ENCODE results near the gene MAP3K5.
"Not testable (repeated sequence)": the region's sequence is repeated elsewhere in the genome, so short reads cannot be mapped to it uniquely, and the experiment has no call there.

MAP3K5 gene
- 95.4 to 96.3 reads per million in 2 donors for total RNA-seq

- DNase-seq = peak; percentile 87 to 93 (median 91)
These were observed at the start of gene MAP3K5 for GRCh38 chr6:136792410-136793262. Gene MAP3K5 (minus strand): TSS chr6:136792477. CDS start chr6:136792157, 320 bp downstream.

DNA sequence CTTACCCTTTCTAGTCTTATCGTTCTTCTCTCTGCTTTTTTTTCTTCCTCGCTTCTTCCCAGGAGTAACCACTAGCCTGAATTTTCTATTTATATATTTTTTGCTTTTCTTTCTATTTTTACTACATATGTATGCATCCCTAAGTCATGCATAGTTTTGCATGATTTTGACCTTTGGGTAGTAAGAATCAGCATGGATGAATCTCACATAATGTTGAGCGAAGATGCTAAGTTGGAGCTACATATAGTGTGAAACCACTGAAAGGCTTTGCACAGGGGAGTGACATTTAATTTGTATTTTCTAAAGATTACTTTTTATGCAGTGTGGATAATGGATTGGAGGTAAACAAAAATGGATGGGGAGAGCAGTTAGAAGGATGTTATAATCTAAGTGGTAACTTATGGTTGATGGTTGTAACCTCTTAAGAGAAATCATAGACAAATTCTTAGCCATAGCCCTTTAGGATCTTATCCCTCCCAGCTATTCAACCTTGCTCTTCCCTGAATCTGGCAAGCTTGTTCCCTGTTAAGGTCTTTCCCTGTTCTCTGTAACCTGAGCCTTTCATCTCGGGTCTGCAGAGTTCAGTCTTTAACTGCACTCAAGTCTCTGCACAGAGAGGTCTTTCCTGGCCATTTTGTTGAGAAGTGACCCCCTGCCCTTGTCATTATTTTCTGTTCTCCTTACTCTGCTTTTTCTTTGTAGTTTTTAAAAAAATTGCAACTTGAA is 48.2 kb upstream of the MAP3K5 start:
- DNase-seq = no peak

- peak in 1 of 5 experiments; percentile 9 for DNase-seq
These were observed 39.7 kb upstream of the MAP3K5 start for GRCh38 chr6:136831873-136832562.

GRCh38 chr6:136826216-136826615 is 33.9 kb upstream of the MAP3K5 start:
- no peak for DNase-seq

DNA sequence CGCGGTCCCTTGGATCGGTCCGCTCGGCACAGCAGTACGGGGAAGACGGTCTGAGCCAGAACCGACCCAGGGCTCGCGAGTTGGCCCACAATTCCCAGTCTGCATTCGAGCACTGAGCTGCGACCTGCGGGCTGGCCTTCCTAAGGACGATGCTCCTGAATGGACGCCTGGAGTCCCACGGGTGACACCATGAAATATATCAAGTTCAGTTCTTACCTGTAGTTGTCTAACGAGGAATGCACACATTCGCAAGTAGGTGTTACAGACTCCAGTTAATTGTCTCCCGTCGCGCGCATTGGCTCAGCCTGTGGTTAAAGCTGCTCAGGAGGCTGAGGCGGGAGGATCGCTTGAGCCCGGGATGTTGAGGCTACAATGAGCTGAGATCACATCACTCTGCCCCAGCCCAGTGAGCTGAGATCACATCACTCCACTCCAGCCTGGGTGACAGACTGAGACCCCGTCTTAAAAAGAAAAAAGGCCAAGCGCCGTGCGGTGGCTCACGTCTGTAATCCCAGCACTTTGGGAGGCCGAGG is 30.9 kb upstream of the MAP3K5 start:
- DNase-seq = peak in 1 of 5 experiments; percentile 4

GRCh38 chr6:136822376-136823127 is 30.3 kb upstream of the MAP3K5 start, which contains the start of gene PEX7:
Gene PEX7 (plus strand): TSS chr6:136822592. CDS start chr6:136822666, 74 bp downstream.
- peak; percentile 68 to 96 (median 79) for DNase-seq

DNA sequence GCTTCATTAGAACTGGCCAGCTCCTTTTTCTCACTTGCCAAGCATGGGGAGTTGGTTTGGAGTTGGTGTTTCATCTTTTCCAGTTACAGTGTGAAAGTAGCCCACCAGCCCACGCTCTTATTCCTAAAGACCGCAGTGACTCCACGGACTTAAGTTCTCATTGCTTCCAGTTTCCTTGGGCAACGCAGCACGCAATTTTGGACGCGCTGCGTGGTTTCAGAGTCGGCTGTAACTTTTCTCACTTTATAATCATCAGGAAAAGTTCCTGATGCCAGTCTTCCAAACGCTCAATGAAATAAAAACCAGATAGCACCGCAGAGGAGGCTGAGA is 29.7 kb upstream of the MAP3K5 start:
- DNase-seq = peak in 1 of 5 experiments; percentile 7

DNA sequence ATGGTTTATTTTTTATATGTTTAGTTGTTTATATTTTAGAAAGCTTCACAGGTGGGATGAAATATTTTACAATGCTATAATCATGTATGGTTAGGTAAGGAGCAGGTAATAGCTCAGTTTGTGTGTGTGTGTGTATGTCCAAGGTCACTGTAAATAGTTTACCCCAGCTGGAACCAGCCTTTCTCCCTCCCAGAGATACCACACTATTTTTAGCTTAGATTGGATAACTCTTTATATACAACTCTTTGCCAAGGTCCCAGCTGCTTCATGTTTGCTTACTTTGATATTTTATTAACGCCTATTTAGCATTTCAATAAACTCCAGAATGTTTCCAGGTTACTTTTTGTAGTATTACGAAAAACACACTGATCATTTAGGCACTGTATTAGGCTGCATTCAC is 28.3 kb upstream of the MAP3K5 start:
- DNase-seq = no peak

DNA sequence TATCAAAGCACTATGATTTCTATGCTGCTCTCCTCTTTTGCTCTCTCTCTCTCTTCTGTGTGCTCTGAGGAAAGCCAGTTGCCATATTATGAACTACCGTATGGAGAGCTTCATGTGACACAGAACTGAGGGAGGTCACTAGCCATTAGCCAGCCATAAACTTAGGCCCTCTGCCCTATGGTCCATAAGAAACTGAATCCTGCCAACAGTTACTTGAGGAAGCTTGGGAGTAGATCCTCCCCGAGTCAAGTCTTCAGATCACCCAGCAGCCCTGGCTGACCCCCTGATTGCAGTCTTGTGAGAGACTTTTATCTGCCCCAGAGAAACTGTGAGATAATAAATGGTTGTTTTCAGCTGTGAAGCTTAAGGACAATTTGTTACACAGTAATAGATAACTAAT is 24.4 kb upstream of the MAP3K5 start:
- no peak for DNase-seq

DNA sequence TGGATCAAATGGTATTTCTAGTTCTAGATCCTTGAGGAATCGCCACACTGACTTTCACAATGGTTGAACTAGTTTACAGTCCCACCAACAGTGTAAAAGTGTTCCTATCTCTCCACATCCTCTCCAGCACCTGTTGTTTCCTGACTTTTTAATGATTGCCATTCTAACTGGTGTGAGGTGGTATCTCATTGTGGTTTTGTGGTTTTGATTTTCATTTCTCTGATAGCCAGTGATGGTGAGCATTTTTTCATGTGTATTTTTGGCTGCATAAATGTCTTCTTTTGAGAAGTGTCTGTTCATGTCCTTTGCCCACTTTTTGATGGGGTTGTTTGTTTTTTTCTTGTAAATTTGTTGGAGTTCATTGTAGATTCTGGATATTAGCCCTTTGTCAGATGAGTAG is 23.3 kb upstream of the MAP3K5 start:
- not testable (repeated sequence) for DNase-seq

GRCh38 chr6:136812174-136812573 is 19.9 kb upstream of the MAP3K5 start:
- DNase-seq = no peak

DNA sequence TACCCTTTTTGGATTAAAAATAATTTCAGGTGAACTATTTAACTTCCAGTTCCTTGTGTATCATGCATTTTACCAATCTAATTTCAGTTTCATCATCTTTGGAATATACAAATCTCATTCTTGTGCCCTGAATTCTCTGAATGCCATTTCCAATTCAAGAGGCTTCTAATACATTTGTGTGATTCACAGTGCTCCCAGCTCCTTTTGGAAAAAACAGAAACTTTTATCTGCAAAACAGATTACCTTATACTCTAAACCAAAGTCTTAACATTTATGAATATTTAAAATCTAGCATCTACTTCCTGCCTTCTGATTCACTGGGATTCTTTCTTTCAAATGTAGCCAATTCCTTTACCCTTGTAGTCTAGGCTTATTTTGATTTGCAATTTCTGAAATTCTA is 19.0 kb upstream of the MAP3K5 start:
- DNase-seq = no peak

DNA sequence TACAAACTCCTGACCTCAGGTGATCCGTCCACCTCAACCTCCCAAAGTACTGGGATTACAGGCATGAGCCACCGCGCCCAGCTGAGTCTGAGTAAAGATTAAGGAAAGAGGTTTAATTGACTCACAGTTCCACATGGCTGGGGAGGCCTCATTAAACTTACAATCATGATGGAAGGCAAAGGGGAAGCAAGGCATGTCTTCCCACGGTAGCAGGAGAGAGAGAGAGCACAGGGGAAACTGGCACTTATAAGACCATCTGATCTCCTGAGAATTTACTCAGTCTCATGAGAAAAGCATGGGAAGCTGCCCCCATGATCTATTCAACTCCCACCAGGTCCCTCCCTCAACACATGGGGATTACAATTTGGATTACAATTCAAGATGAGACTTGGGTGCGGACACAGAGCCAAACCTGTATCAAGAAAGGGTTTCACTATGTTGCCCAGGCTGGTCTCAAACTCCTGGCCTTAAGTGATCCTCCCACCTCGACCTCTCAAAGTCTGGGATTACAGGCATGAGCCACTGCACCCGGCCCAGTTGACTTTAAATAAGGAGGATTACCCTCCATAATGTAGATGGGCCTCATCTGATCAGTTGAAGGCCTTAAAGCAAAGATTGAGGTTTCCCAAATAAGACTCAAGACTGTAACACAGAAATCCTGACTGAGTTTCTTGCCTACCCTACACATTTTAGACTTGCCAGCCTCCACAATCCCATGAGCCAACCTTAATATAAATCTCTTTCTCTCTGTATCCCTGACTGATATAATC is 17.0 kb upstream of the MAP3K5 start:
- no peak for DNase-seq

GRCh38 chr6:136803608-136804007 is 11.3 kb upstream of the MAP3K5 start:
- no peak for DNase-seq

- no peak for DNase-seq
These were observed 9.3 kb upstream of the MAP3K5 start for GRCh38 chr6:136801581-136801980.

GRCh38 chr6:136798044-136798443 is 5.8 kb upstream of the MAP3K5 start:
- no peak for DNase-seq

- DNase-seq = no peak
These were observed 3.7 kb upstream of the MAP3K5 start for GRCh38 chr6:136795996-136796395.

DNA sequence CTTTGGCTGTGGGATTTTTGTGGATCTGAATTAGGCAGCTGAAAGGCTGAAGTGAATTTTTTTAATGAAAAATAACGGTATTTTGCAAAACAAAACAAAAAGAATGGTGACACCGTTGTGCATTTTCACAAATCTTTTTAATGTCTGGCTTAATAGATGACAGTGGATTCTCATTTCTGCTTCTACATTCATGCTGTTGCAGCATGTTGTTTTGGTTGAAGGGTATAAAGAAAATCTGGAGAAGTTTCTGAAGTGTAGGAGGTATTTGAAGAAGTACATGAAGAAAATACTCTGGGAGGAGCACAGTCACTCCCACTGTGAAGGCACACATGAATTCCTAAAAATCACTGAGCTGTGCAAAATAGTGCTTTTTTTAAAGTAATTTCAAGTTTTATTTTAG is 3.1 kb upstream of the MAP3K5 start:
- DNase-seq = no peak

- DNase-seq = peak in 1 of 5 experiments; percentile 23
These were observed 1.1 kb upstream of the MAP3K5 start for GRCh38 chr6:136793363-136793762.

GRCh38 chr6:136792095-136792409 is 225 bp downstream of the MAP3K5 start:
- peak in 1 of 5 experiments; percentile 40 for DNase-seq

DNA sequence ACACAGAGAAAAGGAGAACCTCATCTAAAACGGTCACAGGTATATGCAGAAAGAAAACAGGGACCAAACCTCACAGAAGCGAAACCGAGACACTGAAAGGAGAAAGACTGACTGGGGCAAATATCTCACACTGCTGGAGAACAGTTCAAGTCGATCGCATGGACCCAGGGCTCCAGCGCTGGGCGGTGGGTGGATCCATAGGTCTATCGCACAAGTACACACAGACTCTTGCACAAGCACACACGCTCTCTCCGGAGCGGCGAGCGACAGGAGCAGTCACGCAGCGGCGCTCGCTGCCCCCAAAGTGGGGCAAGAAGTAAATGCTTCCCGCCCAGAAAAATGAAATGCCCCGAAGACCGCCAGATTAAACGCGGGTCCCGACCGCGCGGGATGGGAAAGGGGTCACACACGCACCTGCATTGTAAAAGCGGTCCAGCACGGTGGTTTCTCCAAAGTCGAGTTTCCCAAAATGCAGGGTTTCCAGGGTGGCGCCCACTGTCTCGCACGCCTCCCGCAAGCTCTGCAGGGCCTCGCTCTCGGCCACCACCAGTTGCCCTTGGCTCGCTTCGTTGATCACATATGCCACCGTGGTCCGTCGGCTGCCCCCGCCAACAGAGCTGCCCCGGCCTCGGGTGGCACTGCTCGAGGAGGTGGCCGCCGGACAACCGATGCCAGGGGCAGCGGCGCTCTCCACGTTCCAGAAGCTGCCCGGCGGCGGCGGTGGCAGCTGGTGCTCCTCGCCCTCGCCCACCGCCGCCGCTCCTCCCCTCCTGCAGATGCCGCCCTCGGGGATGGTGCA is 782 bp downstream of the MAP3K5 start:
- peak; percentile 15 to 67 (median 20) for DNase-seq
